ENCODE data around the gene AATK.

- TF ChIP-seq CREB5 (CRISPR knock-in tag; IDR thresholded peaks at IDR 0.05; ENCODE audit: low read depth) (no peak), POU6F1 (CRISPR knock-in tag; IDR thresholded peaks at IDR 0.05; ENCODE audit: borderline replicate concordance, low read depth) (no peak), ISL1 (CRISPR knock-in tag; IDR thresholded peaks at IDR 0.05) (no peak), PATZ1 (CRISPR knock-in tag; IDR thresholded peaks at IDR 0.05; ENCODE audit: borderline replicate concordance) (no peak), ZNF8 (CRISPR knock-in tag; IDR thresholded peaks at IDR 0.05) (no peak), CSRNP3 (CRISPR knock-in tag; IDR thresholded peaks at IDR 0.05) (no peak), GLIS3 (CRISPR knock-in tag; IDR thresholded peaks at IDR 0.05) (no peak), RARB (CRISPR knock-in tag; IDR thresholded peaks at IDR 0.05) (no peak), TSHZ2 (CRISPR knock-in tag; IDR thresholded peaks at IDR 0.05) (no peak), PPARA (CRISPR knock-in tag; IDR thresholded peaks at IDR 0.05; ENCODE audit: borderline replicate concordance) (no peak)
Measured at GRCh38 chr17:81125573-81126081, 40.4 kb downstream of the AATK start.

All from SK-N-SH treated with all-trans-retinoic acid at 6 μM for 48 hours (cell line).